Measurements from ENCODE around the gene ADAT2. TPM values are rescaled to one million over a fixed set of nuclear protein-coding genes. Genes with fewer than 3 reads are reported as not detected.

The ADAT2 gene
- total RNA-seq, 4 donors from 2014 or later = 3.5 to 12.0 (median 6.7) TPM

- no peak for TF ChIP-seq POLR2A (IDR thresholded peaks at IDR 0.05)
- TF ChIP-seq CTCF (IDR thresholded peaks at IDR 0.05) = no peak
These were observed 53.0 kb downstream of the ADAT2 start for GRCh38 chr6:143397227-143398222.

GRCh38 chr6:143396497-143397226 is 53.8 kb downstream of the ADAT2 start:
- Histone ChIP-seq H3K9me3 (no peaks in the 10 kb centered on the region), H3K4me3 (no peak overlapping the region), H3K27me3 (no peaks in the 10 kb centered on the region), H3K27ac (peak overlapping the region in 3 of 4 donors; percentile 11 to 51 (median 40)), H3K4me1 (peaks cover 0 to 27% (median 9%) of the 10 kb centered on the region in 3 donors), H3K36me3 (no peaks in the 10 kb centered on the region)
- 77 to 81% methylated on average over 10 of the region's 10 CpGs for WGBS, 2 donors
- no peak for TF ChIP-seq CTCF (IDR thresholded peaks at IDR 0.05)
- no peak for TF ChIP-seq POLR2A (IDR thresholded peaks at IDR 0.05)
- DNase-seq = no peak
- intact Hi-C loops (cut with DNase I) = no loop called here

More at GRCh38 chr6:143397227-143398222, 53.0 kb downstream of the ADAT2 start:
- no peak overlapping the region for H3K4me3 ChIP-seq
- intact Hi-C loops (cut with DNase I) = no loop called here
- WGBS, 2 donors = 29 to 49% methylated on average over 13 to 16 of the region's 16 CpGs
- H3K27me3 ChIP-seq = no peaks in the 10 kb centered on the region
- H3K27ac ChIP-seq = peak overlapping the region in 3 of 4 donors; percentile 40 to 54 (median 51)
- peaks cover 0 to 27% (median 9%) of the 10 kb centered on the region in 3 donors for H3K4me1 ChIP-seq
- H3K9me3 ChIP-seq = no peaks in the 10 kb centered on the region
- no peak for DNase-seq
- H3K36me3 ChIP-seq = no peaks in the 10 kb centered on the region

- intact Hi-C loops (cut with DNase I) = no loop called here
- Histone ChIP-seq H3K27me3 (no peaks in the 10 kb centered on the region), H3K4me1 (peaks cover 0 to 23% (median 6%) of the 10 kb centered on the region in 3 donors), H3K36me3 (no peaks in the 10 kb centered on the region), H3K9me3 (no peaks in the 10 kb centered on the region), H3K4me3 (no peak overlapping the region), H3K27ac (no peak overlapping the region)
- no peak for DNase-seq
- 93 to 100% methylated on average over 1 to 4 of the region's 5 CpGs for WGBS, 2 donors
- no peak for TF ChIP-seq POLR2A (IDR thresholded peaks at IDR 0.05)
- no peak for TF ChIP-seq CTCF (IDR thresholded peaks at IDR 0.05)
These were observed 54.8 kb downstream of the ADAT2 start for GRCh38 chr6:143395699-143396098.

GRCh38 chr6:143394389-143394788 is 56.1 kb downstream of the ADAT2 start:
- no peak for TF ChIP-seq CTCF (IDR thresholded peaks at IDR 0.05)
- TF ChIP-seq POLR2A (IDR thresholded peaks at IDR 0.05) = no peak
- WGBS, 2 donors = 73 to 90% methylated on average over 4 of the region's 4 CpGs
- Histone ChIP-seq H3K27me3 (no peaks in the 10 kb centered on the region), H3K4me3 (no peak overlapping the region), H3K9me3 (no peaks in the 10 kb centered on the region), H3K27ac (no peak overlapping the region), H3K4me1 (peaks cover 0 to 17% (median 6%) of the 10 kb centered on the region in 3 donors), H3K36me3 (no peaks in the 10 kb centered on the region)
- intact Hi-C loops (cut with DNase I) = no loop called here
- no peak for DNase-seq

GRCh38 chr6:143390278-143390677 is 60.2 kb downstream of the ADAT2 start:
- Histone ChIP-seq H3K27me3 (no peaks in the 10 kb centered on the region), H3K27ac (no peak overlapping the region), H3K4me3 (no peak overlapping the region), H3K36me3 (no peaks in the 10 kb centered on the region), H3K4me1 (no peaks in the 10 kb centered on the region), H3K9me3 (no peaks in the 10 kb centered on the region)
- 81 to 89% methylated on average over 3 of the region's 3 CpGs for WGBS, 2 donors
- no peak for DNase-seq
- TF ChIP-seq CTCF (IDR thresholded peaks at IDR 0.05) = no peak
- TF ChIP-seq POLR2A (IDR thresholded peaks at IDR 0.05) = no peak
- intact Hi-C loops (cut with DNase I) = no loop called here
